GM12878 (cell line): ENCODE results near the gene SNAPIN. TPM values are rescaled to one million over a fixed set of nuclear protein-coding genes. Genes with fewer than 3 reads are reported as not detected.
A peak's percentile ranks its signal among the peaks of the same experiment; 100 is the strongest.

Experiments
- CBX5 ChIP-seq: sonication (generic); IDR thresholded peaks from 2 replicates; pipeline ENCODE4 v1.6.1; 2016; ENCODE audit warnings: low read depth, moderate library complexity, mild to moderate bottlenecking, inconsistent platforms
- CREM ChIP-seq: IDR thresholded peaks from 2 replicates; pipeline ENCODE4 v1.6.1; 2014; ENCODE audit warnings: antibody characterized with exemption, low read depth
- EED ChIP-seq: sonication (generic); IDR thresholded peaks from 2 replicates; pipeline ENCODE4 v1.6.1; 2016; ENCODE audit warnings: antibody characterized with exemption, low read depth
- ESRRA ChIP-seq: IDR thresholded peaks from 2 replicates; pipeline ENCODE4 v1.6.1; 2012; ENCODE audit warnings: mild to moderate bottlenecking, low read length, improper control_type of control experiment
- HDAC2 ChIP-seq: fragments of 200-600 bp; sonication (generic); IDR thresholded peaks from 2 replicates; pipeline ENCODE4 v1.6.1; 2017
- HDGF ChIP-seq: fragments of 450-650 bp; IDR thresholded peaks from 2 replicates; pipeline ENCODE4 v1.6.1; 2016; ENCODE audit warnings: antibody characterized with exemption
- MEF2A ChIP-seq: IDR thresholded peaks from 2 replicates; pipeline ENCODE4 v1.6.1; 2011; ENCODE audit warnings: low read depth, mild to moderate bottlenecking, low read length, moderate library complexity; ENCODE audit not compliant: insufficient read depth
- MEF2B ChIP-seq: fragments of 450-650 bp; IDR thresholded peaks from 2 replicates; pipeline ENCODE4 v1.6.1; 2018; ENCODE audit warnings: mild to moderate bottlenecking, moderate library complexity; ENCODE audit not compliant: partially characterized antibody, poor library complexity, severe bottlenecking
- MTA3 ChIP-seq: IDR thresholded peaks from 2 replicates; pipeline ENCODE4 v1.6.1; 2012; ENCODE audit warnings: low read length, inconsistent platforms, borderline replicate concordance
- NFYB ChIP-seq: IDR thresholded peaks from 2 replicates; pipeline ENCODE4 v1.6.1; 2011; ENCODE audit warnings: low read depth, mild to moderate bottlenecking, low read length, improper control_type of control experiment, moderate library complexity; ENCODE audit not compliant: insufficient read depth
- POLR2A ChIP-seq: IDR thresholded peaks from 2 replicates; pipeline ENCODE4 v1.6.1; 2011; ENCODE audit warnings: low read depth, mild to moderate bottlenecking, low read length
- RUNX3 ChIP-seq: IDR thresholded peaks from 2 replicates; pipeline ENCODE4 v1.6.1; 2012; ENCODE audit warnings: low read length, inconsistent platforms
- SMAD5 ChIP-seq: IDR thresholded peaks from 2 replicates; pipeline ENCODE4 v1.6.1; 2016; ENCODE audit warnings: antibody characterized with exemption, low read depth
- SMC3 ChIP-seq: IDR thresholded peaks from 2 replicates; pipeline ENCODE4 v1.6.1; 2011; ENCODE audit warnings: low read length, improper control_type of control experiment, borderline replicate concordance
- ZNF207 ChIP-seq: fragments of 450-650 bp; IDR thresholded peaks from 2 replicates; pipeline ENCODE4 v1.6.1; 2014; ENCODE audit warnings: antibody characterized with exemption, mild to moderate bottlenecking, borderline replicate concordance
- polyA plus RNA-seq, 11 experiments: library from polyadenylated mRNA; depleted of rRNA in 4 of 11; unstranded in 6 of 11; stranded (reverse) in 5 of 11; fragments of >200 nt; fragmentation: Nextera tagmentation in 4 of 11; fragmentation: Illumina TruSeq in 1 of 11; extraction: Ambion mirVana in 4 of 11; extraction: Trizol in 1 of 11; gene quantifications; 1 replicate in 1 of 11; 2 replicates in 10 of 11; pipeline versions ENCODE4 v1.2.1 to v1.2.3, GENCODE V29; 2011 to 2016; ENCODE audit warnings: inconsistent platforms in 2 of 11, missing spikeins in 2 of 11, low read depth in 1 of 11
- total RNA-seq, 4 experiments: library from RNA; depleted of rRNA in 3 of 4; stranded (reverse); fragments of >200 nt in 3 of 4; fragmentation: Illumina TruSeq in 1 of 4; extraction: Trizol in 1 of 4; gene quantifications; 2 replicates each; pipeline versions ENCODE4 v1.2.1 to v1.2.3, GENCODE V29; 2013 to 2021
- TF ChIP-seq, protein P1 (sequence below): IDR thresholded peaks from 2 replicates; pipeline ENCODE4 v1.6.1; 2012; ENCODE audit warnings: mild to moderate bottlenecking, low read depth, low read length
- TF ChIP-seq, protein P2 (sequence below): fragments of 150-350 bp; IDR thresholded peaks from 2 replicates; pipeline ENCODE4 v1.6.1; 2016; ENCODE audit warnings: low read depth, low read length
- TF ChIP-seq, protein P3 (sequence below): IDR thresholded peaks from 2 replicates; pipeline ENCODE4 v1.6.1; 2011; ENCODE audit warnings: low read depth, mild to moderate bottlenecking, low read length, moderate library complexity, borderline replicate concordance; ENCODE audit errors: extremely low read depth
- TF ChIP-seq, protein P4 (sequence below): fragments of 450-650 bp; IDR thresholded peaks from 2 replicates; pipeline ENCODE4 v1.6.1; 2017; ENCODE audit warnings: mild to moderate bottlenecking, moderate library complexity

Gene SNAPIN
- total and polyA plus RNA-seq, 10 of the 15 experiments (the other 5 are each of a cell fraction or from before 2014, with no cell fraction given) = 12.4 to 78.1 (median 38.6) TPM

DNA sequence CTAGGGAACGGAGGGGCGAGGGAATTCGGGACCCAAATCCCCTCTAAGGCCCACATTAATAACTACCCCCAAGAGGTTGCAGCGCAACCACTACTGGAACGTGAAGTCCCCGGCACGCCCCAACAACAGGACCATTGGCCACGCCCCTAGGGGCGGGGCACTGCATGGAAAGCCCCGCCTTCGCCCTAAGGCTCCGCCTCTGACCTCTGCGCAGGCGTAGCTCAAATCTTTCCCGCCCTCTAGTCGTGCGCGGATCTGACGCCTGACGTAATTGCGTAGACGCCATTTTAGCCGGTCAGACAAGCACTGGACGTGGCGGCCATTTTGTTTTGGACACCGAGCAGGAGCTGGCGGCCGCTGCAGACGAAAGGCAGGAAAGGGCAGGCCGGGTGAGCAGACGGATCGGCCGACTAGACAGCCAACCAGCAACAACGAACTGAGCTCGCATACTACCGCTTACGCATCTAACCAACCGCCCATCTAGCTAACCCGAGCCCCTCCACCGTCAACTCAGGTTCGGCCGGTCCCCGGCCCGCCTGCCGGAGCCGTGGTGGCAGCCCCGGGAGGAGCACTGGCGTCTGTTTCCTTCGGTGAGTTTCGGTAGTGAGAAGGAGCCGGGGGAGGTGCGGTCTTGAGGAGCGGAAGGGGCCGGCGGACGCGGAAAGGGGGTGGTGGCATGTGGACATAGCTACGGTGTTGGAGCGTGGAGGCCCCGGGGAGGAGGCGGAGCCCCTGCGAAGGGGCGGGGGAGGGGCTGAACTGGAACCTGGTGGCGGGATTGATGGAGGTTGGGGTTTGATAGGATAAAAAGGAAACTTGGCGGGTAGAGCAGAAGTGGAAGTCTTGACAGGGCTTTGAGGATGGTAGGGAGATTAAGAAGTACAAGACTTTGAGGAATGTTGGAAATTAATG lies 24.5 kb upstream of the SNAPIN start, which contains the start of gene CHTOP (continued):
- TF ChIP-seq HDGF (peak; percentile 72), SMAD5 (peak; percentile 97), MTA3 (no peak; the same call in 1 of the 2 replicates), RUNX3 (no peak), MEF2B (peak; percentile 34), NFYB (no peak), ZNF207 (peak; percentile 88; the same call in 1 of the 2 replicates), HDAC2 (no peak), CBX5 (peak; percentile 84; the same call in 1 of the 2 replicates), MEF2A (no peak; the same call in 1 of the 2 replicates), EED (peak; percentile 30; the same call in 1 of the 2 replicates), SMC3 (no peak), POLR2A (peak; percentile 98), ESRRA (no peak), CREM (peak; percentile 95)
- TF ChIP-seq, protein P1, sequence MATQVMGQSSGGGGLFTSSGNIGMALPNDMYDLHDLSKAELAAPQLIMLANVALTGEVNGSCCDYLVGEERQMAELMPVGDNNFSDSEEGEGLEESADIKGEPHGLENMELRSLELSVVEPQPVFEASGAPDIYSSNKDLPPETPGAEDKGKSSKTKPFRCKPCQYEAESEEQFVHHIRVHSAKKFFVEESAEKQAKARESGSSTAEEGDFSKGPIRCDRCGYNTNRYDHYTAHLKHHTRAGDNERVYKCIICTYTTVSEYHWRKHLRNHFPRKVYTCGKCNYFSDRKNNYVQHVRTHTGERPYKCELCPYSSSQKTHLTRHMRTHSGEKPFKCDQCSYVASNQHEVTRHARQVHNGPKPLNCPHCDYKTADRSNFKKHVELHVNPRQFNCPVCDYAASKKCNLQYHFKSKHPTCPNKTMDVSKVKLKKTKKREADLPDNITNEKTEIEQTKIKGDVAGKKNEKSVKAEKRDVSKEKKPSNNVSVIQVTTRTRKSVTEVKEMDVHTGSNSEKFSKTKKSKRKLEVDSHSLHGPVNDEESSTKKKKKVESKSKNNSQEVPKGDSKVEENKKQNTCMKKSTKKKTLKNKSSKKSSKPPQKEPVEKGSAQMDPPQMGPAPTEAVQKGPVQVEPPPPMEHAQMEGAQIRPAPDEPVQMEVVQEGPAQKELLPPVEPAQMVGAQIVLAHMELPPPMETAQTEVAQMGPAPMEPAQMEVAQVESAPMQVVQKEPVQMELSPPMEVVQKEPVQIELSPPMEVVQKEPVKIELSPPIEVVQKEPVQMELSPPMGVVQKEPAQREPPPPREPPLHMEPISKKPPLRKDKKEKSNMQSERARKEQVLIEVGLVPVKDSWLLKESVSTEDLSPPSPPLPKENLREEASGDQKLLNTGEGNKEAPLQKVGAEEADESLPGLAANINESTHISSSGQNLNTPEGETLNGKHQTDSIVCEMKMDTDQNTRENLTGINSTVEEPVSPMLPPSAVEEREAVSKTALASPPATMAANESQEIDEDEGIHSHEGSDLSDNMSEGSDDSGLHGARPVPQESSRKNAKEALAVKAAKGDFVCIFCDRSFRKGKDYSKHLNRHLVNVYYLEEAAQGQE = 0 out of 2 replicates have a peak, but pooled peaks have one; percentile 5
- TF ChIP-seq, protein P2, sequence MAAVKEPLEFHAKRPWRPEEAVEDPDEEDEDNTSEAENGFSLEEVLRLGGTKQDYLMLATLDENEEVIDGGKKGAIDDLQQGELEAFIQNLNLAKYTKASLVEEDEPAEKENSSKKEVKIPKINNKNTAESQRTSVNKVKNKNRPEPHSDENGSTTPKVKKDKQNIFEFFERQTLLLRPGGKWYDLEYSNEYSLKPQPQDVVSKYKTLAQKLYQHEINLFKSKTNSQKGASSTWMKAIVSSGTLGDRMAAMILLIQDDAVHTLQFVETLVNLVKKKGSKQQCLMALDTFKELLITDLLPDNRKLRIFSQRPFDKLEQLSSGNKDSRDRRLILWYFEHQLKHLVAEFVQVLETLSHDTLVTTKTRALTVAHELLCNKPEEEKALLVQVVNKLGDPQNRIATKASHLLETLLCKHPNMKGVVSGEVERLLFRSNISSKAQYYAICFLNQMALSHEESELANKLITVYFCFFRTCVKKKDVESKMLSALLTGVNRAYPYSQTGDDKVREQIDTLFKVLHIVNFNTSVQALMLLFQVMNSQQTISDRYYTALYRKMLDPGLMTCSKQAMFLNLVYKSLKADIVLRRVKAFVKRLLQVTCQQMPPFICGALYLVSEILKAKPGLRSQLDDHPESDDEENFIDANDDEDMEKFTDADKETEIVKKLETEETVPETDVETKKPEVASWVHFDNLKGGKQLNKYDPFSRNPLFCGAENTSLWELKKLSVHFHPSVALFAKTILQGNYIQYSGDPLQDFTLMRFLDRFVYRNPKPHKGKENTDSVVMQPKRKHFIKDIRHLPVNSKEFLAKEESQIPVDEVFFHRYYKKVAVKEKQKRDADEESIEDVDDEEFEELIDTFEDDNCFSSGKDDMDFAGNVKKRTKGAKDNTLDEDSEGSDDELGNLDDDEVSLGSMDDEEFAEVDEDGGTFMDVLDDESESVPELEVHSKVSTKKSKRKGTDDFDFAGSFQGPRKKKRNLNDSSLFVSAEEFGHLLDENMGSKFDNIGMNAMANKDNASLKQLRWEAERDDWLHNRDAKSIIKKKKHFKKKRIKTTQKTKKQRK = no peak
- TF ChIP-seq, protein P3, sequence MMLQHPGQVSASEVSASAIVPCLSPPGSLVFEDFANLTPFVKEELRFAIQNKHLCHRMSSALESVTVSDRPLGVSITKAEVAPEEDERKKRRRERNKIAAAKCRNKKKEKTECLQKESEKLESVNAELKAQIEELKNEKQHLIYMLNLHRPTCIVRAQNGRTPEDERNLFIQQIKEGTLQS = no peak
- TF ChIP-seq, protein P4, sequence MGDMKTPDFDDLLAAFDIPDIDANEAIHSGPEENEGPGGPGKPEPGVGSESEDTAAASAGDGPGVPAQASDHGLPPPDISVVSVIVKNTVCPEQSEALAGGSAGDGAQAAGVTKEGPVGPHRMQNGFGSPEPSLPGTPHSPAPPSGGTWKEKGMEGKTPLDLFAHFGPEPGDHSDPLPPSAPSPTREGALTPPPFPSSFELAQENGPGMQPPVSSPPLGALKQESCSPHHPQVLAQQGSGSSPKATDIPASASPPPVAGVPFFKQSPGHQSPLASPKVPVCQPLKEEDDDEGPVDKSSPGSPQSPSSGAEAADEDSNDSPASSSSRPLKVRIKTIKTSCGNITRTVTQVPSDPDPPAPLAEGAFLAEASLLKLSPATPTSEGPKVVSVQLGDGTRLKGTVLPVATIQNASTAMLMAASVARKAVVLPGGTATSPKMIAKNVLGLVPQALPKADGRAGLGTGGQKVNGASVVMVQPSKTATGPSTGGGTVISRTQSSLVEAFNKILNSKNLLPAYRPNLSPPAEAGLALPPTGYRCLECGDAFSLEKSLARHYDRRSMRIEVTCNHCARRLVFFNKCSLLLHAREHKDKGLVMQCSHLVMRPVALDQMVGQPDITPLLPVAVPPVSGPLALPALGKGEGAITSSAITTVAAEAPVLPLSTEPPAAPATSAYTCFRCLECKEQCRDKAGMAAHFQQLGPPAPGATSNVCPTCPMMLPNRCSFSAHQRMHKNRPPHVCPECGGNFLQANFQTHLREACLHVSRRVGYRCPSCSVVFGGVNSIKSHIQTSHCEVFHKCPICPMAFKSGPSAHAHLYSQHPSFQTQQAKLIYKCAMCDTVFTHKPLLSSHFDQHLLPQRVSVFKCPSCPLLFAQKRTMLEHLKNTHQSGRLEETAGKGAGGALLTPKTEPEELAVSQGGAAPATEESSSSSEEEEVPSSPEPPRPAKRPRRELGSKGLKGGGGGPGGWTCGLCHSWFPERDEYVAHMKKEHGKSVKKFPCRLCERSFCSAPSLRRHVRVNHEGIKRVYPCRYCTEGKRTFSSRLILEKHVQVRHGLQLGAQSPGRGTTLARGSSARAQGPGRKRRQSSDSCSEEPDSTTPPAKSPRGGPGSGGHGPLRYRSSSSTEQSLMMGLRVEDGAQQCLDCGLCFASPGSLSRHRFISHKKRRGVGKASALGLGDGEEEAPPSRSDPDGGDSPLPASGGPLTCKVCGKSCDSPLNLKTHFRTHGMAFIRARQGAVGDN = peak; percentile 85
